Mucosa of gallbladder (tissue), 1 donor: ENCODE measurements around the gene PGS1. TPM values are rescaled to one million over a fixed set of nuclear protein-coding genes. Genes with fewer than 3 reads are reported as not detected.

Source experiments
- DNase-seq: peaks from one replicate; pipeline ENCODE4 v3.0.0-alpha.2; 2020; ENCODE audit warnings: low spot score
- total RNA-seq: library from RNA; stranded (reverse); gene quantifications from one replicate; pipeline ENCODE4 v1.2.1, GENCODE V29; 2021
- donor health status: DM: no; HTN: no; CAD: no.

PGS1 gene
- total RNA-seq, 1 donor from 2014 or later, result 40.4 TPM

DNA sequence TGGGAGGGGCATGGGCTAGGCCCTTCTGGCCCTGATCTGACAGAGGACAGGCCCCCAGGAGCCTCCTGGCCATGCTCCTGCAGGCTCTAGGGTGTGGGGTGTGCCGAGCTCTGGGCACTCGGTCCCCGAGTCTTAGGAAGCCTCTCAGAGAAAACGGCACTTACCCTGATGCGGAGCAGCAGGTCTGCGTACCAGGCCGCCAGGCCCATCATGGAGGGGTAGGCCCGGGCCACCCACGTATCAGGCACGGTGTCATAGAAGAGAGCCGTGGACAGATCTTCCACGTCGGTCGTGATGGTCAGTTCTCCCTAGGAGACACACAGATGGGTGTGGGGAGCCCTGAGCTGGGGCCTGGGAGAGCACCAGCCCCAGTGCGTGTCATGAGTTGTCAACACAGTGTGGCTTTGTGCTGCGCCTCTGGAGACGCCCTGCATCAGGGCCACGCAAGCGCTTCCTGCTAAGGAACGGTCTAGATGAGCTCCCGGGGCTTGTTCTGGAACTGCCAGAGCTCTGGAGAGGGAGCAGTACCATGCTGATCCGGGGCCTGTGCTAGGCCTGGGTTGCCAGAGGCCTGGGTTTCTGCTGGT is 47.9 kb downstream of the PGS1 start:
- no peak for DNase-seq

DNA sequence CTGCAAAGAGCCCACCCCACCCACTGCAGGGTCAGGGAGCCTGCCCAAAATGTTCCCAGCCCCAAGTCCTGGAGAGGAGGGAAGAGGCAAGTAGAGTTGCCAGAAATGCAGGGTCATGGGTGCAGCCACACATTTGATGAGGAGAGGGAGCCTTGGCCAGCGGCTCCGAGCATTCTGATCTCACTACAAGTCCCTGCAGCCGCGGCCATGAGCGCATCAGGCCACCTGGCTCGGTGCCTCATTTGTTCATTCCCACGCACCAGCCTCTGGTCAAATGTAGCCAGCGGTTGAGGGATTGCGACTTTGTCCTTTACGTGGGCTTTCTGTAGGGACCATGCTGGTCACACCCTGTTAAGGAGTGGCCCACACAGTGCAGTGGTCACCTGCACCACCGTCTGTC is 48.7 kb downstream of the PGS1 start:
- no peak for DNase-seq

DNA sequence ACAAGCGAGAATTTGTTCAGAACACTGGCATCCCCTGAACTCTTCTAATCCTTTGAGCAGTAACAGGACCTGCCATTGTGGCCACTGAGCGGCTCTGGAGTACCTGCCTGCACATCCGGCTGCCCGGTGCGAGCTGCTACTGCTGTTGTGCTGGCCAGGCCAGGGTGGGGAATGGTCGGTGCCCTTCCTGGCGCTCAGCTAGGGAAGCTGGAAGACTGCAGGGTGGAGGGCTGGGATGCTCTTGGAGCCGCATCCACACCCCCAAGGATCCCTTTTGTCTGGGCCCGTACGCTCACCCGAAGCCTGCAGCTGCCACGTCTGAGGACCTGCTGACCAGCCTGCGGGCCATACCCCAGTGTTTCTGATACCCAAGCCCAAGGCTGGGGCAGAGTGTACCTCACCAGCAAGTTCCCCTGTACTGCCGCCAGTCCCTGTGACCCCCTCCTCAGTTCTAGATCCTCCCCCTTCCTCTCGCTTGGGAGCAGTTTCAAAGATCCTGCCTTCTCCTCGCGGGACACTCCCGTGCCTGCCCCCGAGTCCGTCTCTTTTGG is 49.7 kb downstream of the PGS1 start:
- no peak for DNase-seq

DNA sequence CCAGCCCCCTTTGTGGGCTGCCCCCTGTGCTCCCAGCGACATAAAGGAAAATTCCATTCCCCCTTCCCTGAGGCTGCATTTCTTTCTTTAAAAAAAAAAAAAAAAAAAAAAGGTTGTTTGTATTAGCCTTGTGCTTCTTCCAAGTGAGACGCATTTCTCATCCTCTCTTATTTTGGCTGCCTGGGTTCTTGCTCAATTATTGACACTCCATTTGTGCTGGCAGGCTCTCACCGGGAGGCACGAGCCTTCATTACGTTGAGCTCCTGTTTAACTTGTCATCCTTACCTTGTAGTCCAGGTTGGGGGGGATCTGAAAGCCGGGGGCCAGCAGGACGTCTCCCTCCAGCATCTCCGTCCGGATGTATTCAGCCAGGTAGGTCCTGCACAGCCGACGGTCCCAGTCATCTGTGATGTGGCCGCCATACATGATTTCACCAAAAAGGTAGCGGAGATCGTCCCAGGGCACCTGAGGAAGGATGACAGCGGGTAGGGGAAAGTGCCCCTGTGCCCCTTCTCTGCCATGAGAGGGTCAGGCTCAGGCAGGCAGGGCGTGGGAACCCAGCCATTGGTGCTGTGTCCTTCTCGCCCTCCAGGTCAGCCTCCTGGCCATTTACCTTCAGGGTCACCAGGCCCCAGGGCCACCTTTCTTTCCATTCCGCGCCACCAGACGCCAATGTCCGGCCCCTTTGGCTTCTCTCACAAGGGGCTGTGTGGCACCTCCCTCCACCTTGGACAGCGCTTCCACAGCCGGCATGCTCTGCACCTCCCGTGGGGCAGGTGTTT is 50.6 kb downstream of the PGS1 start:
- DNase-seq, result no peak

DNA sequence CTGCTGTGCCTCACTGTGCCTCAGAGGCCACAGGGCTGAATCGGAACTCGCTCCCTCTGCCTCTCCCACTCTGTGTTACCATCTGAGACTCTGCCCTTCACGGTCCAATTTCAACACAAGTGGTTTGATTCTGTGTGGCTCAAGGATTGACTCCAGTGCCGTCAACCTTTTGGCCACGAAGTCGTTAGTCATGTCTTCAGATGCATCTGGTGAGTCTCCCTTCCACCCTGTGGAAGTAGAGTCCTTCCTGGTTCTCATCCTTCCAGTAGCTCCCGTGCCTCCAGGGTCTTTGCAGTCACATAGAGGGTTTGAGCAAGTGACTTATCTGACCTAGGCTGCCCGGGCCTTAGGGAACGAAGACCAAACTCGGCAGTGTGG is 51.2 kb downstream of the PGS1 start:
- no peak for DNase-seq

DNA sequence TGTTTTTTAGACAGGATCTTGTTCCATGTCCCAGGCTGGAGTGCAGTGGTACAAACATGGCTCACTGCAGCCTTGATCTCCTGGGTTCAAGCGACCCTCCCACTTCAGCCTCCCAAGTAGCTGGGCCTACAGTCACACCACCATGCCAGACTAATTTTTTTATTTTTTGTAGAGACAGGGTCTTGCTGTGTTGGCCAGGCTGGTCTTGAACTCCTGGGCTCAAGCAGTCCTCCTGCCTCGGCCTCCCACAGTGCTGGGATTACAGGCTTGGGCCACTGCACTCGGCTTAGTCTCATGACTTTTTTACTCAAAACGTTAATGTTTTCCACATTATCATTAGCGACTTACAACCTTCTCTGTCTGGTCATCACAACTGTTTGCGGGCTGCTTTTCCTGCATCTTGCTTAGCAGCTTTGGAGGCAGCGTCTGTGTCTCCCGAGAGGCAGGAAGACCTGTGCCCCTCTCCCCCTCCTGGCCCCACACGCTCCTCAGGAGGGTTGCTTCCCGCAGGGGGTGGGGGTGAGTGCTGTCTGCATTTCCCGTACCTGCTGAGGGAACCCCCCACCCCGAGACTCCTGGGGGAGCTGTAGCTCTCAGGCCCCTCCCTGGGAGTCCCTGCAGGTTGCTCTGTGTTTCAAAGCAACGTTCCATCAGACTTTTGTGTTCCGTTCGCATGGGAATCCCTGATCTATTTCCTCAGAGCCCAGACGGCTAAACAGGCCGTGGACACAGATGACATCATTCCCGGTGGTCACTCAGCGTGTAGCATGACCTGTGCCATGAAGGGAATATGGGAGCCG is 52.6 kb downstream of the PGS1 start:
- DNase-seq, result no peak

DNA sequence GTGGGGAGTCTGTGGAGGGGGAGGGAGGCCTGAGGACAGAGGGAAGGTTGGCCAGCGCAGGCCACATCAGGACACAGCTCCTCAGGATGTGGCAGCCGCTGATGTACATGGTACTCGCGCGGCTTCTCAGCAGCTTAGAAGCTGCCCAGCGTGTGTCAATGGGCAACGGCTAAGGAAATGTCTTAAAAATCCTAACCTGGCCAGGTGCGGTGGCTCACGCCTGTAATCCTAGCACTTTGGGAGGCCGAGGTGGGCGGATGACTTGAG is 53.2 kb downstream of the PGS1 start:
- DNase-seq, result no peak

DNA sequence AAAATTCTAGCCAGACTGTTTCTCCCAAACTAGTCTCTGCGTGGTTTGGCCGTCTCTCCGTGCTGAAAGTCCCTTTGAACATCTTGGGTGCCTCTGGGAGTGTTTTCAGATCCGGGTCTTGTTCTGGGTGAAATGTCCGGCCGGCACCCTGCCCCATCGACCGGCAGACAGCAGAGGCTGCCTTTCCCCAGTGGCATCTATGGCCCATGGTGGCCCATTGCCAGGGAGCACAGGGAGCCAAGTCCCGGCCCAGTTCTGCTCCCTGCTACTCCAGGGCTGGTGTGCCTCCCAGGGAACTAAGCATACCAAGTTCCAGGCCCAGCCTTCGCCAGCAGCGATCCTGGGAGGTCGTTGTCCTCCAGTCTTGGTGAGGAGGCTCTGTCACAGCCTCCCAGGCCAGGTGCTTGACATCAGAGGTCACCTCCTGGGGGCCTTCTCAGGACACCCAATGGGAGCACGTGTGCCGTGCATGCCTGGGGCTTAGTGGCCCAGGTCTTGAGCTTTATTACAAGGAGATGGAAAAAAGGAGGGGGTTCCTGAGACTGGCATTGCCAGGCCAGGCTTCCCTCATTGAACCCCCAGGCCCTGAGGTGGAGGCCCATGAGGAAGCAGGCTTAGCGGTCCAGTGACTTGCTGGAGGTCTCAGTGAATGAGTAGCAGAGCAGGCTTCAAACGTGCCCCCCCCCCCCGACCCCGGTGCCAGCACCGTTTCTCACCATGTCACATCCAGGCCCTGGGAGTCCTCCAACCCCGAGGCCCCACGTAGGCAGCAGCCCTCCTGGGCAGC is 54.0 kb downstream of the PGS1 start:
- DNase-seq, result no peak

DNA sequence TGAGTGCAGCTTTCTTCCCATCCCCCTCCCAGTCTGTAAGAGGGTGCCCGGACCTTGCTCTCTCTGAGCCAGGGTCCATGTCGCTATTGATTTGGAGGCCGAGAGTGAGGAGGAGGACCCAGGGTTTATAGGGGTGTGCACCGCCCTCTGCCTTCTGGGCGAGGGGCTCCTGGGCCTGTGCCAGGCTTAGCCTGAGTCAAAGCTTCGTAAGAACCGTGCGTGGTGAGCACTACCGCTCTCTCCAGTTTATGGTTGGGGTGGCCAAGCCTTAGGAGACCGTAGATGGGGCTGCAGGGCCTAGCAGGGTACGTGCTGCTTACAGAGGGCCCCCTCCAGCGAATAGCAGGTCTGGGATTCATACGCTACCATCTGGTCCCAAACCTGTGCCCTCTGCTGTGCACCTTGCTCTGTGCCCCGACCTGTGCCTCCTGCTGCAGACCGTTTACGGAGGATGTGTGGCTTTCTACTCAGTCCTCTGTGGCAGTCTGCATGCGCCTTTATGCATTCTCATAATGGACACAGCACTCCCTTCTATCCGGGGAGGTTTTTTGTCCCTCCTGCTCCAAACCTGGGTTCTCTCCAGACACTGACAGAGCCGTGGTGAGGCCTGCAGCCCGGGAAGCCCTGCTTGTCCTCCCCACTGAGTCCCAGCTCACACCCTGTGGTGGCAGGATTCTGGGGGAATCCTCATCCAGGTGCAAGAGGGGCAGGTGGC is 54.7 kb downstream of the PGS1 start:
- no peak for DNase-seq

DNA sequence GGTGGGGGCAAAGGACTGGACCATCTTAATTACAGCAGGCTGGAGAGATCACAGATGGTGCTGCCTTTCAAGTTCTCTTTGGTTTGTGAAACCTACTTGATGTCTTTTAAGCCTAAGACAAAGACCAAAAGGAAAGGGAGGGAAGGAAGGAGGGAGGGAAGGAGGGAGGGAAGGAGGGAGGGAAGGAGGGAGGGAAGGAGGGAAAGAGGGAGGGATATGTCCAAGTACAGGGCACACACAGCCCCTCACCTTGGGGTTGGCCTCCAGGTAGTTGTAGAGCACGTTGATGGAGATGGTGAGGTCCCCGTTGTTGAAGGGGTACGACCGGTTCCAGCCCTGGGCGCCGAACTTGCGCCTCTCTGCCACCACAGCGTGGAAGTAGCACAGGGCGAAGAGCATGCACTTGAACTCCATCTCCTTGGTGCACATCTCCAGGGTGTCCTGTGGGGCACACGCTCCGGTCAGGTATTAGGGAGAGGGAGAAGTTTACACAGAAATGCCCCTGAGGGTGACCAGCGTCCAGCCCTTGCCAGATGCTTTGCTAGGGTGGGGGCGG is 55.4 kb downstream of the PGS1 start:
- no peak for DNase-seq

DNA sequence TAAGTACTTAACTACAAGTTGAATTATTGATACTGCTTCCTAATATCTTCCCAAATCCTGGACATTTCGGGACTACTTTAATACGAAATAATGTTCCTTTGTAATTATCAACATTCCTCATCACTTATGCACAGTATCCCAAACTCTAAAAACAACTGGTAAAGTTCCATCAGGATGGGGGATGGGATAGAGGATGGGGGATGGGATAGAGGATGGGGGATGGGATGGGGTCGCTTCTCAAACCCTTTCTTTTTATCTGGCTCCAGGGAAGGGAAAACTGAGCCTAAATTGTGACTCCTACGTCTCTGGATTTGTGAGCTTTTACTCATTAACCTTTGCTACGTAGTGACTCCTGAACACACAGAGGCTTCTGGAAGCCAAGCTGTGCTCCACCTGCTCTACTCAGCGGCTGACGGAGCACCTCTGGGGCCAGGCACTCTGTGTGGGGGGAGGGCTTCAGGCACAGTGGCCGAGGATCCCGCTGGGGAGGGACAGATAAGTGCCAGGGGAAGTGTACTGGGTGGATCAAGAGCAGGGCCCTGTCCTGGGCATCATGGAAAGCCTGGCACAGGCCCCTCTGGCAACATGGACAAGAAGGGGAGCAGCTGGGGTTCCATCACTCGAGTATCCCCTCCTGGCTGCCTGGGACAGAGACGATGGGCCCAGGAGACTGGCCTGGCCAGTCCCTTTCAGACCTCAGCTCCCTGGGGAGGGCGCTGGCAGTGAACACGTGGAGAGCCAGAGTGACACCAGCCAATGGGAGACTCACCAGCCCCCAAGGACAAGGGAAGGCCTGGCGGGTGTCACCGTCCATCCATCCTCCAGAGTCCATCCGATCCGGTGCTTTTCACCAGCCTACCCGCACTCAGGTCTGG is 56.2 kb downstream of the PGS1 start:
- DNase-seq, result no peak

DNA sequence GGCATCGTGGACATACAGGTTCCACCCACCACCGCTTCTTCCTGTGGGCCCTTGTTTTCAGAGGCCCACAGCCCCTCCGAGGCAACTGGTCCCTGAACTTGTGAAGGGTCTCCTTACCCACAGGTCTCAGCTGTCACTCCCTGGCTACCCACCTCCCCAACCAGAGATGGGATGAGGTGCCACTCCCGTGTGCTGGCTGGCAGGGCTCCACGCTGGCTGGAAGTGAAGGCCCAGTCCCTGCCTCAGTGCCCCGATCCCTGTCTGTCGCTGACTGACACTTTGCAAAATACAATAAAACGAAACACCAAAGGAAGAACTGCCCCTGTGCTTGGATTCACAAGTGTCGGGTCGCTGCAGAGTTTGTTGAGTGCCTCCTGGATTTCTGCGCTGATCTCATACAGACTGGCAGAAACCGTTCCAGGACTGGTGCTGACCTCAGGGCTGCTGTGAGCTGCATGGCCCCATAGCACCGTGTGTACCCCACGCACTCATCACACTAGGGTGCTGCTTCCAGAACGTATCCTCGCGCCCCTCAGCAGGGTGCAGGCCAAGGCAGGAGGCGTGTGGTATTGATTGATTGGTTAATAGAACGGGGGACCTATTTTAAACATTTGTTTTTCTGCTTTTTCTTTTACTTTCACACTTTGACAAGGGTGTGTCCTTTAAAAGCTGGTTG is 57.0 kb downstream of the PGS1 start:
- DNase-seq, result no peak

DNA sequence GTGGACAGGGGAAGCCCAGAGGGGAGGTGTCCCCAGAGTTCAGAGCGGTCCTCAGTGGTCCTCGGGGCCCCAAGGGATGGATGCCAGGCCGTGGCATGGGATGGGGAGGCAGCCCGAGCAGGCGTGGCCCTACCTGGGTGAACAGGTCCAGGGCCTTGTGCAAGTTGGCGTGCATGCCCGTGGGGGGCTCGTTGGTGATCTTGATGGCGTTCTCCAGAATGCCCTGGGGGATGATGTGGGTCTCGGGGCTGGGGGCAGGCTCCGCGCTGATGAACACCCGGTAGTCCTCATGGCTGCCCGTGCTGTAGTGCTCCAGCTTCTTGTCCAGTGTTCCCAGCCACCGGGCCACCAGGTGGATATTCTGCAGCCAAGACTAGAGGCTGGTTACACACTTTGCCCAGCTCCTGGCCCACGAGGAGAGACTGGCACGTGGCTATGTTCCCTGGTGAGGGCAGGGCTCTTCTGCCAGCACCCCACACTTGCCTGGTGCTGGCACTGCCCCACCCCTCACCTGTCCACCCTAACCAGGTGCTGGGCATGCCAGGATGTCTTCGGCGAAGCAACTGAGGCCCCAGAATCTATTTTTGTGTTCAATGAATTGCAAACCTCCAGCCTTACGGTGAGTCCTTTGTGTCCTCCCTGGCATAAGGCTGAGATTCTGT is 59.2 kb downstream of the PGS1 start:
- DNase-seq, result no peak

DNA sequence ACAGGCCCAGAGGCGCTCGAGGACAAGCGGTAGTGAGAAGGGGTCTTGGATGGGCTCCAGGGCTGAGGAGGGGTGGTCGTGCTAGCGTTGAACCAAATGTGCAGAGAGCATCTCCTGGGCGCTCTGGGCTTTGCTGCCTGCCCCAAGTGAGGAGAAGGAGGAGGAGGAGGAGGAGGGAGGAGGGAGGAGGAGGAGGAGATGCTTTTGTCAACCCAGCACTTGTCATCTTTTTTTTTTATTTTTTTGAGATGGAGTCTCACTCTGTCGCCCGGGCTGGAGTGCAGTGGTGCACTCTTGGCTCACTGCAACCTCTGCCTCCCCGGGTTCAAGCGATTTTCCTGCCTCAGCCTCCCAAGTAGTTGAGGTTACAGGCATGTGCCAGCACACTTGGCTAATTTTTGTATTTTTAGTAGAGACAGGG is 59.8 kb downstream of the PGS1 start:
- no peak for DNase-seq

DNA sequence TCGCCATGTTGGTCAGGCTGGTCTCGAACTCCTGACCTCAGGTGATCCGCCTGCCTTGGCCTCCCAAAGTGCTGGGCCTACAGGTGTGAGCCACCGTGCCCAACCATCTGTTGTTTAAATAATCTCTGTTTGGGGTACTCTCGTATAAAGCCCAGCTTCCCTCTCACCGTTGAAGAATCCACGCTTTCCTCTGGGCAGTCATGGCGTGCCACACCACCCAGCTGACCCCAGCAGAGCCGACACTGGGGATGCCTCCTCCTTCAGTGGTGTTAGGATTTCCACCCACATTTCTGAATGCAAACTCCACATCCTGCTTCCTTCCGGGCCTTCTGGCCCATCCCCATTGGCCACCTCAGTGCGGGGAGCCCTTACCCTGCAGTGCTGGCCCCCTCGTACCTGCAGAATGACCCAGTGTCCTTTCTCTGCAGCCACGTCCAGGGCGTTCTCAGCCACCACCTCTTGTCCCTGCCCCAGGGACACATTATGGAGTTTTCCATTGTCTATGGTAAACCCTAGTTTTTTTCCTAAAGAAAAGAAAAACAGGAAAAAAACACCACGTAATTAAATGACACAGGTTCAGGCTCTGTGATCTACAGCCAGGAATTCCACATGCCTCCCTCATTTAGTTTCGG is 60.4 kb downstream of the PGS1 start:
- DNase-seq, result no peak

DNA sequence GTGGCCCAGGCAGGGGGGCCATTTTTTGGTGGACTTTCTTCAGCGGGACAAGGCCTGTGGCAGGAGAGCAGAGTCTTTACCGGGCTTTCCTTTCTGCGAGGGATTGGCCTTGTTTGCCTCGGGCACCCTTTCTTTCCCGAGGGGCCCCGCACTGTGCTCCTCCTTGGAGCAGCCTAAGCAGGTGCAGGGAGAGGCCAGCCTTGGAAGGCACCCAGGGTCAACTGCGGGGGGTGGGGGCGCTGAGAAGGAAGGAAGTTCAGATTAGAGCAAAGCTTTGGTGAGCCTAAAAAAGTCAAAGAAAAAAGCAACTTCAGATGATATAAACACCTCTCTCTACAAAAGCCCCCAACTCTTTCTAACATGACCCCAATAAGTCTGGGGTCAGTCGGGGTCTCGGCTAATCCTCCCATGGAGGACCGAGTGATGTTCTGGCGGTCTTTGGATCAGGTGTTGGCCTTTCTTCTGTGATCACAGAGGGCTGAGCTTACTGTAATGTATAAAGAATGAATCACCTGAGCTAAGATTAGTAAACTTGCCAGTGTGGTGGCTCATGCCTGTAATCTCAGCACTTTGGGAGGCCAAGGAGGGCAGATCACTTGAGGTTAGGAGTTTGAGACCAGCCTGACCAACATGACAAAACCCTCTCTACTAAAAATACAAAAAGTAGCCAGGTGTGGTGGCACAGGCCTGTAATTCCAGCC is 63.0 kb downstream of the PGS1 start:
- DNase-seq, result no peak

DNA sequence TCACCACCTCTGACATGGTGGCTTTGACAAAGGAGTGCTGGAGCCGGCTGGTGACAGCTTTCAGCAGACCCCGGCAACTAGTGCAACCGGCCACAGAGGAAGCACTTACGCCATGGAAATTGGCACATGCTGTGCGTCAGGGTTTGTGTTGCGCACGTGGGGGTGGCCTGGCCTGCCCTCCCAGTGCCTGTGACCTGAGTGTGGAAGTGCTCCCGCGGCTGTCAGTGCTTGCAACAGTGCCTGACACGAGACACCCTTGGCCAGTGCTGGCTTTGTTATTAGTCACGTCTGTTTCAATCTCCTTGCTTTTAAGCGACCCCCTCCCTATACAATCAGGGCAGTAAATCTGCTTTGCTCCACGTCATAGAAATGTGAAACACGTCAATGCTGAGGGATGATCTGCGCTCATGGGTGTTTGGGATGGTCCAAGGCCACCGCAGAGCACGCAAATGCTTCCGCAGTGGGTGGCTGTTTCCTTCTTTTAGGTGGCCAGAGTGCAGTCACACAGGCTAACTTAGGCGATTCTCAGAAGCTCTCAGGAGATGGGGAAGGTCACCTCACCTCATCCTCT is 64.3 kb downstream of the PGS1 start:
- DNase-seq, result peak; percentile 64

DNA sequence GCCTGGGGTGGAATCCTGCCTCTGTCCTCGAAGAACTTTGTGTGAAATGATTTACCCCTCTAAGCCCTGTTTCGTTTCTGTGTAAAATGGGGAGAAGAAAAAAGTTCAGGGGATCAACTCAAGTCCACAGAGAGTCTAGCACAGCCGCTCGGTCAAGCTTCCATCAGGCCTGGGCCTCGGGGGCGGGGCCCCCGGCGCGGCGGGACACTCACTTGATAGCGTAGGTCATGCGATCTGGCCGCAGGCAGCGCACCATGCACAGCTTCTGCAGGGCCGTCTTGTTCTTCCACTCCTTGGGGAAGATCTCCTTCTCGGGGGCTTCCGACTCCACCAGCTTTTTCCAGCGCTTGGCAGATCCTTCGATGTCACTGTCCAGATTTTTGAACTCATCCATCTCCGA is 65.9 kb downstream of the PGS1 start:
- DNase-seq, result no peak
